DMS53 (cell line): ENCODE data around the gene ADGRV1.

Experiments
- DNase-seq: peaks from one replicate; lab custom pipeline; 2025; lab: John Stamatoyannopoulos, UW

The ADGRV1 gene

GRCh38 chr5:91118796-91119195 lies 560.2 kb downstream of the ADGRV1 start:
- DNase-seq, result no peak

GRCh38 chr5:91119217-91119616 lies 560.6 kb downstream of the ADGRV1 start:
- DNase-seq, result no peak

GRCh38 chr5:91119981-91120850 lies 561.6 kb downstream of the ADGRV1 start:
- DNase-seq, result no peak

GRCh38 chr5:91121347-91121993 lies 562.9 kb downstream of the ADGRV1 start:
- no peak for DNase-seq

GRCh38 chr5:91122651-91123050 lies 564.1 kb downstream of the ADGRV1 start:
- DNase-seq, result no peak

- no peak for DNase-seq
These were observed 564.7 kb downstream of the ADGRV1 start for GRCh38 chr5:91123291-91123690.

- DNase-seq, result no peak
These were observed 565.3 kb downstream of the ADGRV1 start for GRCh38 chr5:91123901-91124300.

- no peak for DNase-seq
These were observed 567.3 kb downstream of the ADGRV1 start for GRCh38 chr5:91125916-91126315.

GRCh38 chr5:91126448-91126847 lies 567.9 kb downstream of the ADGRV1 start:
- no peak for DNase-seq

- peak; percentile 31 for DNase-seq
These were observed 568.3 kb downstream of the ADGRV1 start for GRCh38 chr5:91126888-91127287.

- peak; percentile 11 for DNase-seq
These were observed 569.0 kb downstream of the ADGRV1 start for GRCh38 chr5:91127456-91128081.

- no peak for DNase-seq
These were observed 570.0 kb downstream of the ADGRV1 start for GRCh38 chr5:91128604-91129003.

- DNase-seq, result no peak
These were observed 571.2 kb downstream of the ADGRV1 start for GRCh38 chr5:91129748-91130147.

GRCh38 chr5:91130759-91131158 lies 572.2 kb downstream of the ADGRV1 start:
- no peak for DNase-seq

GRCh38 chr5:91132550-91132949 lies 574.0 kb downstream of the ADGRV1 start:
- DNase-seq, result no peak

GRCh38 chr5:91133183-91133582 lies 574.6 kb downstream of the ADGRV1 start:
- DNase-seq, result no peak

- DNase-seq, result no peak
These were observed 577.1 kb downstream of the ADGRV1 start for GRCh38 chr5:91135475-91136248.

GRCh38 chr5:91136271-91136670 lies 577.7 kb downstream of the ADGRV1 start:
- no peak for DNase-seq

- DNase-seq, result no peak
These were observed 579.0 kb downstream of the ADGRV1 start for GRCh38 chr5:91137647-91138046.

GRCh38 chr5:91139572-91140200 lies 581.1 kb downstream of the ADGRV1 start:
- peak; percentile 50 for DNase-seq

GRCh38 chr5:91140657-91141056 lies 582.1 kb downstream of the ADGRV1 start:
- no peak for DNase-seq

GRCh38 chr5:91141642-91142041 lies 583.0 kb downstream of the ADGRV1 start:
- DNase-seq, result no peak
